Measurements from ENCODE around the gene RALGPS2.
A peak's percentile ranks its signal among the peaks of the same experiment; 100 is the strongest.

Gene RALGPS2

DNA sequence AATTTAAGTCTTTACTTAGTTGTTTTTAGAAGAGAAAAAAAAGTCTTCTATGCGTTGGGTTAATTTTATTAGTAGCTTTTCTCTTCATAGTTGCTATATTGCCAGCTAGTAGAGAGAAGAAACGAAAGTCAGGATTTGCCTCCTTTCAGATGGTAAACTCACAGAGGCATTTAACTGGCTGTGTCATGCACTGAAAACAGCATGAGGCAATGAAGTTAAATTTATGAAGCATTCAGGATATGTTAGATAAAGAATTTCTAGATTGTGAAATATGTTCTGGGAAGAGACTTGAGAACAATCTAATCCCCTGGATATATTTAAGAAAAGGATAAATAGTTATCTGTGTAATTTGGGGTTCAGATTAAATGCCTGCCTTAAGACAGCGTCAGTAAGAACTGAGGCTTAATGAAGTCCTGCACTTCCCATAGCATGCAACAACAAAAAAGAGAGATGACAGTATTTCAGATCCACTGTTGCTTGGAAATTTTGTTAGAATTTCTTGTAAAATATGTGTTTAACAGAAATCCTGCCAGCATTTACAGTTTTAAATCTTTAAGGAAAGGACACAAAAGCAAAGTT is 144.2 kb downstream of the RALGPS2 start:
- no peak for DNase-seq

DNA sequence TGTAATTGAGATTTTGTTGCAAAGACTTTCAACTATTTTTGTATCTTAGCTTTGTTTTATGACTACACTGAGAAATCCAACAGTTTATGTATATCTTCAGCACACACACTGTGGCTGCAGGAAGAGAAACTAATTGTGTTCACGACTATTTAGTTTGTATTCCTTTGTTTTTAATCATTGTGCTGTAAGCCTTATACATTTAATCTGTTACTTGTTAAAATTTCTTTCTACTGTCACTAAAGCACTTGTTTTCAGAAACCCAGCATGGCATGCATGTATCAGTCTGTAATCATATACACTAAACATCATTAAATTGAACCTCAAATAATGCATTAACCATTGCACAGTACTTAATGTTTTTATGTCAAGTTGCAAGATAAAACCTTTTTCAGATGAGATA is 145.2 kb downstream of the RALGPS2 start:
- no peak for DNase-seq

DNA sequence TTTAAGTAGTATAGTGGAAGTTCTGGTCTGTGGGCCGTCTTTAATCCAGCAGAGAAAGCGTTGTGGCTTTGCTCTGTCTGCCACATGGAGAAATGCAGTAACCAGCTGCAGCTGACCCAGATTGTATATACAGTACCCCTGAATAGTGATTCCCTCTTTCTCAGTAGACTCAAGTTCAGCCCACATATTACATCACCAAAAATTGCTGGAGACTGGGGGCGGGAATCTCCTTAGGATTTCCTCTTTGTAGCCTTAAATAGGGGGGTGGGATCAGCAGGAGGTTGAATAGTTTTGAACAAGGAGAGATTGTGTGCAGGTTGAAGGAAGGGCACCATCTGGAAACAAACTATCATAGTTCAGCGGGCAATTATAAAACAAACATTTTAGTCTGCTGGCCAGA is 145.9 kb downstream of the RALGPS2 start, which contains the start of gene ANGPTL1:
ANGPTL1 (minus strand) TSS at position 134 of the 400 bp plus-strand sequence. CDS start 5,301 bp downstream, outside the sequence.
- peak; percentile 76 for DNase-seq

DNA sequence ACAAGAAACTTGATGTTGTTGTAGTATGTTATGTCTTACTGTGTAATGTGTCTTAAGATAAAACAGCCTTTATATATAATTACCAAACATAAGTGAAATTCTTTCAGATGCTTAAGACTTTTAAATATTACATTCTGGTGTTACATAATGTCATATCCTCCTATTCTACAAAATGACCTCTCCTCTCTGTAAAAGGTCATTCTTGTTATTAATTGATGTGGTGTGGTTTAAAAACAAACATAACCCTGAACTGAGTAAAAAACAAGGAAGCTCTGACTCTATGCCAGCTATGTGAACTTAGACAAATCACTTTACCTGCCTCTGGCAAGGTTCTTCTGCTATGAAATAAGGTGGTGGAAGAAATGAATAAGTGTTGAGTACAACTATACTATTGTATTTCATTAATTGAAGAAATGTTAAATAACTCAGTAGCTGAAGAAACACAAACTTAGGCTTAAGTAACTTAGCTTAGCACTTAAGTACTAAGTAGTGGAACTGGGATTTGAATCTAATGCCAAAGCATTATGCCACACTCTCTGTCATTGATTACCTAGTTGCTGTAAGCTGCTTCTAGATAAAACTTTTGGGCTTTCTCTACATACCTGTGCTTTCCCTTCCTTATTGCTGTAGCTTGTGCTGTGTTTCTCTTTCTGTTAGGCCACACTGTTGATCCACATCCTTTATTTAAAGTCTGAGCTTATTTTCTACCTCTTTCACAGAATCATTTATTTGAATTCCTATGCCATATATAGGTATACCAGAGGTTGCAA is 146.7 kb downstream of the RALGPS2 start:
- no peak for DNase-seq

DNA sequence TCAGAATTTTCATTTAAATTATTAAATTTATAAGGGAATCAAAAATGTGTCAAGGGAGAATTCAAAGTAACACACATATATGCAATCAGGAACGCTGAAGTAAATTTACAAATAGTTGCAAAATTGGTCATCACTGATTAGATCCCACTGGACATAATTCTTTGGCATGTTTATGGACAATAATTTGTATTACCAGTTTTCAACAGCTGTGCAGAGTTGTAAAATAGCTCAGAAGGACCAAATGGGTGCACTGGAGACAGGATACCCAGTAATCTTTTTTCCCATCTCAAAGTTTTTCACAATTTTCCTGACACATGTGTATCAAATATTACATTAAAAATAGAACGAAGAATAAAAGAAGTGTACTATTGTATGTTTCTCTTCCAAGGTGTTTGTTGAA is 149.9 kb downstream of the RALGPS2 start:
- no peak for DNase-seq

DNA sequence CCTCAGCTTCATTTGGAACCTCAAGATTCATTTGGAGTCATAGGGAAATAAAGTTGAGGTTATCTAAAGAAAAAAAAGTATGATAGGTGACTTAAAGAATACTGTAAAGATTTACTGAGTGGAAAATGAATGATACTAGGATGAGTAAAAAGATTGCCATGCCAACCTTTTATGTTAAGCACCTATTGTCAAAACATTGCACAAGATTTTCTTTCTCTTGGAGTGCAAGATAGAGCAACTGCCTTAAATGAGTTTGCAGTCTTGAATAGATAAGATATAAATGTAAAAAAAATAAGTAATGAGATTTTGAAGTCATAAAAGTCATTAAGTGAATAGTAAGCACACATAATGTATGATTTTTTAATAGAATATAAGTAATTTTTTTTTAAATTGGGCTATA is 150.9 kb downstream of the RALGPS2 start:
- no peak for DNase-seq

DNA sequence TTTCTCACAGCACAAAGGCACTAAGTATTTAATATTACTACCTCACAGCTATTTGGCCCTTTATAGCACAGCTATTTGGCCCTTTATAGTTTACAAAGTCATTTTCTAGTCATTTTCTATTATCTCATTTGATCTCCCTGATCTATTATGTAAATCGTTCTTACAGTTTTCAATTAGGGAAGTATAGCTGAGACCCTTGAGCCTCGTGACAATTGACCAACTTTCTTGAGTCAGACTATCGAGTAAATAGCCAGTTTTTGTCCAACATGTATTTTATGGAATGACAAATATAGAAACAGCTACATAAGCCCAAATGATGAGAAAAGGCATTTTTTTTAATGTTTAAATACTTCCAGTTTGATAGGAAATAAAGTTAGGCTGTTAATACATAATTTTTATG is 152.9 kb downstream of the RALGPS2 start:
- no peak for DNase-seq

DNA sequence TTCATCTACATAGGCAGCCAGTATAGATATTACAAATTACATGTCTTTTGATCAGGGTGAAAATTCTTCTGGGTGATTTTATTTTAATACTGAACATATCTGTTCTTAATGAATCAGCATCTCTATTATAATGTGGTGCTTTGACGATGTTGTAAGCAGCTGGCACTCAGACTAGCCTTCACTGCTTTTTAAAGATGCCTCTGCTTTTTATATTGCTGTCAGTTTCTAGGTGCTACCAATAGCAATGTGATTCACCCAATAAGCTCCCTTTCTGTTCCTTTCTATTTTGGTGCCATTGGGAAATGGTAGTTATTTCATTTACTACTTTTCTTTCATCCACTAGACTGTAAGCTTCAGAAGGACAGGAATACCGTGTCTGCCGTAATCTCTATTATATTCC is 156.9 kb downstream of the RALGPS2 start:
- DNase-seq: no peak

DNA sequence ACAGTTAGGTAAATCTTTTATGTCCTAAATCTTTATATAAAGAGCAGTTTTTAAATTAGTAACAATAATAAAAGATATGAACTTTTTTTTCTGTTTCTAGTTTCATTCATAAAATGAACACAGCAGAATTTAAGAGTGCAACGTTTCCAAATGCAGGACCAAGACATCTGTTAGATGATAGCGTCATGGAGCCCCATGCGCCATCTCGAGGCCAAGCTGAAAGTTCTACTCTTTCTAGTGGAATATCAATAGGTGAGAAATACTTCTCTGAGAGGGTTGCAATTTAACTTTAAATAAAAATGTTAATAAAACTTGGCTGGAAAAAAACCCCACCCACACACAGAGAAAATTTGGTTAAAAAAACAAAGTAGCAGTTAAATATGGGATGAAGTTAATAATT is 160.8 kb downstream of the RALGPS2 start:
- DNase-seq: no peak

DNA sequence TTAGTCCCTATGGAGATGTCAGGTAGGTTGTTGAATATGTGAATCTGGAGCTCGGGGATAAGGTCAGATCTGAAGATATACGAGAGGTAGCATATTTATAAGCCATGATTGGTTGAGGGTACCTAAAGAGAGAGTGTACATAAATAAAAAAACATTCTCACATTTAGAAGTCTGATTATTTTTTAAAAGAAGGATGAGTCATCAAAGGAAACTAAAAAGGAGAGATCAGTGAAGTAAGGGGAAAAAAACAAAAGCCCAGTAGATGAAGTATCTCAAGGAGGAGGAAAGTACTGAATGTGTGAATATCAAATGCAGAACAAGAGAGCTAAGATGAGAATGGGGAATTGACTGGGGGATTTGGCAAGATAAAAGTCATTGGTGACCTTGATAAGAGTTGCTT is 161.5 kb downstream of the RALGPS2 start:
- DNase-seq: no peak

DNA sequence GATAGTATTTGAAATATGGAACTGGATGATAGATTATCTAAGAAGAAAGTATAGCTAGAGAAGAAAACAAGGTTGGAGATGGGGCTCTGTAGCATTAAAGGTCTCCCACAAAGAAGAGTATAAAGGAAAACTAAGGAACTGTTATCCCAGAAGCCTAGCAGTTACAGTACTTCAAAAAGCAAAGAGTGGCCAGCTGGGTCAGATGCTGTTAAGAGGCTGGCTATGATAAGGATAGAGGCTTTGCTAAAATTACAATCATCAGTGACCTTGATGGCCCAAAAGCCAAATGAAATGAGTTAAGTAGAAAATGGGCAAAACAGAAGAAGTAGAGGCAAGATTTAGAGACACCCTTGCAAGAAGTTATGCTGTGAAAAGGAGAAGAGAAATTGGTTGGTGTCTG is 170.9 kb downstream of the RALGPS2 start:
- DNase-seq: no peak

DNA sequence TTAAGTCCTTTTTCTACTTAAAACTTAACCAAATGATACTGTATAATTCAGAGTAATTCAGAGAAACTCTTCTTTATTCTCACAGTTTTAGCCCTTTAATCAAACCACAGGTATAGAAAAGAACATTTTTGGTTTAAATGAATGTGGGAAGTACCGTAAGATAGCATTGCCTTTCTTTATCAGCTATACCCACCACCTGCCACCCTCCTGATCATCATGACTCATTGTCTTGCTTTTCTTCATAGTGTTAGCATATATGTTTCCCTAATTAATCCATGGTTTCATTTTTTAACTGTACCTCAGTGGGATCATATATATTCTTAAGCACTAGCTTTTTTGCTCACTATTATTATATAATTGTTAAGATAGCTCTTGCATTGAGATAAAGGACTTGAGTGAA is 173.4 kb downstream of the RALGPS2 start:
- DNase-seq: no peak

DNA sequence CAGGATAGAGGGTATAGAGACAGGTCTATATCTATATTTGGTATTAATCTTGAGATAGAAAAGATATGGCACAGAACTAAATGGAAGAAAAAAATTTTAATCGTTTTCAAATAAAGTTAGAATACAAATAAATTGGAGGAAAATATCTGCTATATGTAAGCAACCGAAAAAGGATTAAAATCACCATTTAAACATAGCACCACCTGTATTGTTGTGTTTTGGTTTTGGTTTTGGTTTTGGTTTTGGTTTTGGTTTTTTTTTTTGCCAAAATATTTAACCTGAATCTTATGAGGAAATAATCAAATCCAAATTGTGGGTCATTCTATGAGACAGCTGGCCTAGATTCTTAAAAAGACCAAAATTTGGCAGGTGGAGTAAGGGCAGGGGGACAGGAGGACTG is 174.4 kb downstream of the RALGPS2 start:
- DNase-seq: no peak

DNA sequence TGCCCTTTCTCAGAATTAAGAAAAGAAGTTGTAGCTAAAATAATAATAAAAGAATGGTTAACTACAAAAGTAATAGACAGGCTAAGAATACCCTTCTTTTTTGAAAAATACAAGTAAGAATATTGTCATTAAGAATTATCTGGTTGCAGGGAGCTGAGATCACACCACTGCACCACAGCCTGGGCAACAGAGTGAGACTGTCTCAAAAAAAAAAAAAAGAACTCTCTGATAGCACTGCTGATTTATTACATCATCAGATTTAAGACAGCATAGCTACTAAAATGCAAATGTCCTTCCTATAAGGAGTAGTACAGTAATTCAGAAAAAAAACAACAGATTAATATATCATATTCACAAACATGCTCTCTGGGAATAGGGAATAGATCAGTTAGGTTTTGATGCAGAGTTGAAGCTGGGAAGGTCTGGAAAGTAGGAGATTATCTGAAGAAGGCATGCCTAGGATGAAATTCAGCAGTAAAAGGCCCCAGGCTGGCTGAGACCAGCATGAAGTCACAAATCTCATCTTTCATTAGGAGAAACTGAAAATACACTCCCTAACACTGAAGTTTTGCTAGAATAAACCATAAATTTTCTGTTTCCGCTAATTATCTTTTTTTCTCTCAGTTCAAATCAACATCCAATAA is 176.6 kb downstream of the RALGPS2 start:
- no peak for DNase-seq

DNA sequence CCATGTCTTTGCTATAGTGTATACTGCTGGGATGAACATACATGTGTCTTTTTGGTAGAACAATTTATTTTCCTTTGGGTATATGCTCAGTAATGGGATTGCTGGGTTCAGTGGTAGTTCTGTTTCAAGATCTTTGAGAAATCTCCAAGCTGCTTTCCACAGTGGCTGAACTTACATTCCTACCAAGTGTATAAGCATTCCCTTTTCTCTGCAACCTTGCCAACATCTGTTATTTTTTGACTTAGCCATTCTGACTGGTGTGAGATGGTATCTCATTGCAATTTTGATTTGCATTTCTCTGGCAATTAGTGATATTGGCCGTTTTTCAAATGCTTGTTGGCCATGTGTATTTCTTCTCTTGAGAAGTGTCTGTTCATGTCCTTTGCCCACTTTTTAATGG is 183.3 kb downstream of the RALGPS2 start:
- DNase-seq: no peak

DNA sequence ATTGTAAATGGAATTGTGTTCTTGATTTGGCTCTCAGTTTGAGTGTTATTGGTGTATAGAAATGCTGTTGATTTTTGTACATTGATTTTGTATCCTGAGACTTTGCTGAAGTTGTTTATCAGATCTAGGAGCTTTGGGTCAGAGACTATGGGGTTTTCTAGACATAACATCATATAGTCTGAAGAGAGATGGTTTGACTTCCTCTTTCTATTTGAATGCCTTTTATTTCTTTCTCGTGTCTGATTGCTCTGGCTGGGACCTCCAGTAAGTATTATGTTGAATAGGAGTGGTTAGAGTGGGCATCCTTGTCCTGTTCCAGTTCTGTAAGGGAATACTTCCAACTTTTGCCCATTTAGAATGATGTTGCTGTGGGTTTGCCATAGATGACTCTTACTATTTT is 185.0 kb downstream of the RALGPS2 start:
- no peak for DNase-seq

DNA sequence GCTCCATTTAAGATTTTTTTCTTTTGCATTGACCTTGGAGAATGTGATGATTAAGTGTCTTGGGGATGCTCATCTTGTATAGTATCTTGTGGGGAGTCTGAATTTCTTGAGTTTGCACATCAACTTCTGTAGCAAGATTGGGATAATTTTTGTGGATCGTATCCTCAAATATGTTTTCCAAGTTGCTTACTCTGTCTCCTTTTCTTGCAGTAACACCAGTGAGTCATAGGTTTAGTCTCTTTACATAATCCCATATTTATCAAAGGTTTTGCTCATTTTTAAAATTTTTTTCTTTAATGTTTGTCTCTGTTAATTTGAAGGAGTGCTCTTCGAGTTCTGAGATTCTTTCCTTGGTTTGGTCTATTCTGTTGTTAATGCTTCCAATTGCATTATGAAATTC is 187.6 kb downstream of the RALGPS2 start:
- DNase-seq: no peak

DNA sequence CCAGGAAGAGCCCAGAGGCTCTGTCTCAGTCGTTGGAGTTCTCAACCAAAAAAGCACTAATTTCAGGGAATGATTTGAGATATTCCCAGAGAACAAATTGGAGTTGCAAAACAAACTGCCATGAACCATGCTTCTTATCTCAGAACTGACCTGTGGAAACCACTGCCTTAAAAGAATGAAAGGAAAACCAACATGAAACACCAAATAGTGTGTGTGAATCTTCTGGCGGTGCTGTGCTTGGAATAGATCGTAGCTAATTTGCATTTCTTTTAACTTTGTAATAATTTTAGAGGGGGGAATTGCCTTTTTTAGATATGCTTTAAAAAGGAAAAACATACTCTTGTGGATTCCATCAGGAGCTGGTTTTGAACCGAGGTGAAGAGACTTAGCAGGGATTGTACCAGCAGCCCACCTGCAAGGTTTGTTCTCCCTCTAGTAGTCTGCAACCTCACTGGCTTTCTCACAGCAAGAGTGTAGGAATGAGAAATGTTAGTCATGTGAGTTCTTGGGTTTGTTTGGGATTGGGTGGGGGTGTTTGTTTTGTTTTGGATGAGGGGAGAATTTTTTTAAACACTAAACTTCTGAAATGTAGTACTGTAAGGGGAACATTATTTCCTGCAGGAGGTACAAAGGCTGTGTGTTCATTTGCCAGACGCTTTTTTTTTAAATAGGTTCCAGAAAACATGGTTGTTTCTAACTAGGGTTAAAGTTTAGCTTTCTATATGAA is 191.6 kb downstream of the RALGPS2 start:
- DNase-seq: no peak

DNA sequence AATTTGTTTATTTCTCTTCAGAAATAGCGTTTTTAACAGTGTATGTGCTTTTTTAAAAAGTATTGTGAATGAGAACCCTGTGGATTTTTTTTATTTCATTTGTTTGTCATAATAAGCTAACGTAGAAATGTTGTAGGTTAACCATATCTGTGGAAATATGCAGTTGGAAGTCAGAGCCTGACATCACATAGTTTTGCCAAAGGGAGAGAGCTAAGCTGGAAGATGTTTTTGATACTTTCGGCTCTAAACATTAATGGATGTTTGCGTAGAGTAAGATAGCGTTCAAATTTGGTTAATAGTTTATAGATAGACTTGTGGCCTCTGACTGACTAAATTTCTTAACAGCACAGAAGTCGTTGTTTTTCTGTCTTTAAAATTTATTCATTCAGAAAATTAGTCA is 193.3 kb downstream of the RALGPS2 start:
- no peak for DNase-seq

DNA sequence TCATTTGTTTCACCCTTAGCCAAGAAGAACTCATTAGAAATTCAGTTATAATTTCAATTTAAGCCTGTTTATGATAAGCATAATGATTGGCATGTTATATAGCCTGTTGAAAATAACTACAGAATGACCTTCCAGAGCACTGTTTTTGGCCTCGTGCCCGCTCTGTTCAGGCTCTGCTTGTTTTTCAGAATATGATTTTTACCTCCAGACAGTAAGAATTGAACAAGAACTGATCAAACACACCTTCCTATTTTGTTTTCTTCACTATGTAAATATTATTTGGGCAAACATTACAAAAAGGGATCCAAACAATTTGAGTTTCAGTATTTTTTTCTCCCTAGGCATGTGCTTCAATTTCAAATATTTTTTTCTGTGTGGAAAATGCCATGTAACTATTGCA is 193.9 kb downstream of the RALGPS2 start:
- no peak for DNase-seq

DNA sequence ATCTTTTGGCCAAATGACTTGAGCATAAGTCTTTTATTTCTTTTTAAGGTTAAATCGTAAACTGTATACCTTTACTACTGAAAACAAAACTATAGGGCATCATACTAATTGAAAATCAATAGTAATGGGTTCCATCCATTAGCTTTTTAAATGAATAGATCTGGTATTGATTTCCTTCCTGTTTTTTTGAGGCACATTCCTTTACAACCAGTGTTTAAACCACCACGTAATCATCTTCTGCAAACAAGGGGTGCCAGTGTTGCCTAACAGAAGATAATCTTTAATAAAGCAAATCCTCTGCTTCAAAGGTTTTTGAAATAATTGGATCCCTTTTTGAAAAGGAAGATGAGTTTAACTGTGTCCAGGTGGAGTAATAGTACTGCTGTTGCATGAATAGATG is 194.5 kb downstream of the RALGPS2 start:
- no peak for DNase-seq

DNA sequence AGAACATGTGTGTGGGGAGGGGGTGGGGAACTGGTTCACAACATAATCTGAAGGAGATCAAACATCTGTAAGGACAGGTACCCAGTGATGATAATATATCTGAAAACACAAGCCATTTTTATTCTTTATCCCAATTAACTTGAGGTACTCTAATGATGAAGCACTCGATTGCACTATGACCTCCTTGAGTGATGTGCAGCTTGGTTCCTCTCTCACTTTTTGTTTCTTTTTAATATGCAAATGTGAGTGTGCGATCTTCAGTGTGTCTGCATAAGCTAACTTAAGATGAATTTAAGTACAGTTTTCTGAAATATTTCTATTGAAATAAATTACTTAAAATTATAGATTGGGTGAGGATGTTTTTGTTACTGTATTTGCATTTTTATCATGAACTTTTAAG is 196.5 kb downstream of the RALGPS2 start:
- DNase-seq: no peak

DNA sequence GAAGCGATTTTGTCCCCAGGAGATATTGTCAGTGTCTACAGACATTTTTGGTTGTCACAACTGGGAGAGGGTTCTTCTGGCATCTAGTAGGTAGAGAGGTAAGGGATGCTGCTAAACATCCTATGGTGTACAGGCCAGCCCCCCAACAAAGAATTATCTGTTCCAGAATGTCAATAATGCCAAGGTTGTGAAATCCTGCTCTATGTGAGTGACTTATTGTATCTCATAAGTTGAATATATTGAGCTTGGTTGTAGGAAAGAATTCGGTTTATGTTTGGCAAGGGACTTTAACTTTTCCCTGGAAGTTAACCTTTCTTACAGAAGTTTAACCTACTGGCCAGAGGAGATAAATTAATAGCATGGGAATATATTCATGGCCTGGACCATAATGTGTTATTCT is 198.5 kb downstream of the RALGPS2 start:
- DNase-seq: no peak

DNA sequence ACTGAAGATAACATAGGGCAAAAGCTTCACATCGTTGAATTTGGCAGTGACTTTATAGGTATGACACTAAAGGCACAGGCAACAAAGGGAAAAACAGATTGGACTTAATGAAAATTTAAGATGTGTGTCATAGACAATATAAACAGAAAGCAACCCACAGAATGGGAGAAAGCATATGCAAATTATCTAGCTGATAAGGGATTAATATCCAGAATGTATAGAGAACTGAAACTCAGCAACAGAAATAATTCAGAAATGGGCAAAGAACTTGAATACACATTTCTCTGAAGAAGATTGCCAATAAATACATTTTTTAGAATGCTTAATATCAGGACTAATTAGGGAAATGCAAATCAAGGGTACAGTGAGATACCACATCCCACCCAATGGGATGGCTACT is 201.0 kb downstream of the RALGPS2 start:
- no peak for DNase-seq

All from right forelimb (tissue), 1 donor.